NCI-H510A (cell line): Measurements from ENCODE around the gene ALOX12.
"Not testable (repeated sequence)": the region's sequence is repeated elsewhere in the genome, so short reads cannot be mapped to it uniquely, and the experiment has no call there.

Experiments
- DNase-seq: peaks from one replicate; lab custom pipeline; 2025; lab: John Stamatoyannopoulos, UW

Gene ALOX12, protein sequence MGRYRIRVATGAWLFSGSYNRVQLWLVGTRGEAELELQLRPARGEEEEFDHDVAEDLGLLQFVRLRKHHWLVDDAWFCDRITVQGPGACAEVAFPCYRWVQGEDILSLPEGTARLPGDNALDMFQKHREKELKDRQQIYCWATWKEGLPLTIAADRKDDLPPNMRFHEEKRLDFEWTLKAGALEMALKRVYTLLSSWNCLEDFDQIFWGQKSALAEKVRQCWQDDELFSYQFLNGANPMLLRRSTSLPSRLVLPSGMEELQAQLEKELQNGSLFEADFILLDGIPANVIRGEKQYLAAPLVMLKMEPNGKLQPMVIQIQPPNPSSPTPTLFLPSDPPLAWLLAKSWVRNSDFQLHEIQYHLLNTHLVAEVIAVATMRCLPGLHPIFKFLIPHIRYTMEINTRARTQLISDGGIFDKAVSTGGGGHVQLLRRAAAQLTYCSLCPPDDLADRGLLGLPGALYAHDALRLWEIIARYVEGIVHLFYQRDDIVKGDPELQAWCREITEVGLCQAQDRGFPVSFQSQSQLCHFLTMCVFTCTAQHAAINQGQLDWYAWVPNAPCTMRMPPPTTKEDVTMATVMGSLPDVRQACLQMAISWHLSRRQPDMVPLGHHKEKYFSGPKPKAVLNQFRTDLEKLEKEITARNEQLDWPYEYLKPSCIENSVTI

DNA sequence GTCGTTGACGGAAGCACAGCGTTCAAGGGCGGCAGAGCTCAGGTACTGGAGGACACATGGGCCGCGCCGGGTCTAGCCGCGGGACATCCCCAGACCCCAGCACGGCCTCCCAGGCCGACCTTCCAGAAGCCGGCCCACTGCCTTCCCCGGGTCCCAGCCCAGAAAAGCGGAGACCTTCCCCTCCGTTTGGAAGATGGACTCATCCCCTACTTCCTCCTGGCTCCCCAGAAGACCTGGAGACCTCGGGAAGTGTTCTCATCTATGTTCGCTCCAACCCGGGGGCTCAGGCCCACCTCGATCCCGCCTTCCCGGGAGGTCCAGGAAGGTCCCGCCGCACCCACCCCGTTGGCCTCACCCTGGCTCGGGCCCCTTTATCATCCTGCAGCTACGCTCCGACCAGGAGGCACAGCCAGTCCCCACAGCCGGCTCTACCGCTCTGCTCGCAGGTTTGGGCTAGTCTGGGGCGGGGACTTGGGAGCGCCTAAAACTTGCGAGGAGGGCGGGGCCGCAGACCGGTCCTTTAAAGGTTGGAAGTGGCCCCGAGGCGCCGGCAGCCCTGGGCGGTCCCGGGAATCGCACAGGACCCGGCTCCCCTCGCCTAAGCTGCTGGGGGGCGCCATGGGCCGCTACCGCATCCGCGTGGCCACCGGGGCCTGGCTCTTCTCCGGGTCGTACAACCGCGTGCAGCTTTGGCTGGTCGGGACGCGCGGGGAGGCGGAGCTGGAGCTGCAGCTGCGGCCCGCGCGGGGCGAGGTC lies at the start of gene ALOX12:
TSS of gene ALOX12 (plus strand) at position 550 of the 756 bp plus-strand sequence. CDS start at position 619, 69 bp downstream.
- DNase-seq, result no peak

DNA sequence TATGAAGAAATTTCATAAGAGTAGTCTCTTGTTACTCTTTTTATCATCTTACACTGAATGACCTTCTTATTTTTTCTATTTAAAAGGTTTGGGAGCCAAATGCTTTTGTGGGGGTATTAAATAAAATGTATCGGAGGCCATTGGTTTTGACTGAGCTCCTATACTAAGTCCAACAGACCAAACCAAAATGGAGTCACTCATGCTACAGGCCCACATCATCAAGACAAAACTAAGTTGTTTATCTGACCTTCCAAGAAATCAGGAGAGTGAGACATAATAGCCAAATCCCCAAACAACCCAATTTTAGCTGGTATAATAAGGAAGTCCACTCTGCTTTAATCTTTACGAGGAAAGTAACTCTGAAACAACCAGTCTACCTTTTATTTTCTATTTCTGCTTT lies 48.1 kb upstream of the ALOX12 start:
- DNase-seq, result no peak

DNA sequence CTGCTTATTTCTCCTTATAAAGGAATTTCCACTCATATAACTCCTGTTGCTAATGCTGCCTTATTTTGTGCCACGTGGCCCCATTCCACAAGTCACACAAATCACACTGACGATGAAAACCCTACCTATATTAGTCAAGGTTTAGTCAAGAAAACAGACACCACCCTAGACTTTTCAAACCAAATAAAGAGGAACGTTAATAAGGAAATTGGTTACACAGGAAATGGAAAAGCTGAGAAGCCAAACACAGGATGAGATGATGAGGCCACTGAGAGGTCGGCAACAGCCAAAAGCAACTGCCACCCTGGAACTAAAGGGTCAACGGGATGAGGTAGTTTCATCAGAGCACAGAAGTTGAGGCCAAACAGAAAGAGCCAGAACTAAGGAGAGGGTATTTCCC lies 47.3 kb upstream of the ALOX12 start:
- no peak for DNase-seq

DNA sequence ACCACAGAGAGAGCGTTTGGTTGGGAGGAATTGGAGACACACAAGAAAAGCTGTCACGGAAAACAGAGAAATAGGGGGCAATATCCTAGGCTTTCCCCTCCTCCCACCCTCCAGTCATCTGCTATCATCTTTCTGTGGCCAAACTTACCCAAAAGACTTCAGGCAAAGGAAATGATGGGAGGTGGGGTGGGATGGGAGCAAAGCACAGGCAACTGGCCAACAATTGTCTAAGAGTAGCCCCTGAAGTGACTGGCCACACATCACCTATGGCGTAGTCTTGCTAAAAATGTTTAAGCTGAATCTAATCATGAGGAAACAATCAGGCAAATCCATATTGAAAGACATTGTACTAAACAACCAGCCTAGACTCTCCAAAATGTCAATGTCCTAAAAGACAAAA lies 46.9 kb upstream of the ALOX12 start:
- DNase-seq, result no peak

DNA sequence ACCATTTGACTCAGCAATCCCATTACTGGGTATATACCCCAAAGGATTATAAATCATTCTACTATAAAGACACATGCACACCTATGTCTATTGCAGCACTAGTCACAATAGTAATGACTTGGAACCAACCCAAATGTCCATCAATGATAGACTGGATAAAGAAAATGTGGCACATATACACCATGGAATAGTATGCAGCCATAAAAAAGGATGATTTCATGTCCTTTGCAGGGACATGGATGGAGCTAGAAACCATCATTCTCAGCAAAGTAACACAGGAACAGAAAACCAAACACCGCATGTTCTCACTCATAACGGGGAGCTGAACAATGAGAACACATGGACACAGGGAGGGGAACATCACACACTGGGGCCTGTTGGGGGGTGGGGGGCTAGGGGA lies 44.9 kb upstream of the ALOX12 start:
- not testable (repeated sequence) for DNase-seq

DNA sequence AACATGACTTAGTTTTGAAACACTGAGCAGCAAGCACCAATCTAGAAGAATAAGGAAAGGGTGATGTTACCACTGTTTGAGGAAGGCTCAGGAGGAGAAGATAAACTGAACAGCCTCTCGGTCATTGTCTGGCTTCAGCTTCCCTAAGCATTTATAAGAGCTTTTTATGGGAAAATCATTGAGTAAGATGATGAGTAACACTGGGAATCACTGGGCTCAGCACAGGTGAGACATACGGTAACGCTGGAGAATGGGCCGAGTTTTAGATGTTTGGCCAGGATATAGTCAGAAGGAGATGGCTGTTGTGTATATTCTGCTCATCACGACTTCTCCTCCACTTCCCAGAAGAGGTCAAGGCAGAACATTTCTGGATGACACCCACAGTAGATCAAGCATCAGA lies 42.2 kb upstream of the ALOX12 start:
- no peak for DNase-seq

DNA sequence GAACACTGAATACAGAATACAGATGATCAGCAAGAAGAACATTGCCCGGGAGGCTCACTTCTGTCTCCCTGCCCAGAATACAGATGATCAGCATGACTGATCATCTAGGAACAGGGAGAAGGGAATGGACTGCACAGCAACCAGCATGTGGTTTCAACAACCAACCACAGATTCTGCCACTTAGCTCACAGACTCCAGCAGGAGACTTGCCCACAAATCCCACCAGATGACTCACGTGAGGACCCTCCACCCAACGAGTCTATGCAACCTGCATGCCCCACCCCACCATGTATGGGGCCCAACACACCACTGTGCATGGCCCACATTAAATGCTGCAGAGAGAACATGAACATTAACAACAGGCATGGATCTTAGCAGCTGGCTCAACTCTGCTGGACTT lies 36.1 kb upstream of the ALOX12 start:
- no peak for DNase-seq

DNA sequence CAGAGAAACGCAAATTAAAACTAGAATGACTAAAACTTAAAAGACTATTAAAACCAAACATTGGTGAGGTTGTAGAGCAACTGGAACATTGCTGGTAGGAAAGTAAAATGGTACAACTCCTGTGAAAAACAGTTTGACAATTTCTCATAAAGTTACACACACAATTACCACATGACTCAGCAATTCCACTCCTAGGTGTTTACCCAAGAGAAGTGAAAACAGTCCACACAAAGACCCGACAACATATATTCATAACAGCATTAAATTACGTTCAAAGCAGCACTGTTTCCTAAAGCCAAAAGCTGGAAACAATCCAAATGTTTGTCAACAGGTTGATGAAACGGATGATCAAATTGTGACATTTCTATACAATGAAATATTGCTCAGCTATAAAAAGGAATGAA lies 26.5 kb upstream of the ALOX12 start:
- no peak for DNase-seq

DNA sequence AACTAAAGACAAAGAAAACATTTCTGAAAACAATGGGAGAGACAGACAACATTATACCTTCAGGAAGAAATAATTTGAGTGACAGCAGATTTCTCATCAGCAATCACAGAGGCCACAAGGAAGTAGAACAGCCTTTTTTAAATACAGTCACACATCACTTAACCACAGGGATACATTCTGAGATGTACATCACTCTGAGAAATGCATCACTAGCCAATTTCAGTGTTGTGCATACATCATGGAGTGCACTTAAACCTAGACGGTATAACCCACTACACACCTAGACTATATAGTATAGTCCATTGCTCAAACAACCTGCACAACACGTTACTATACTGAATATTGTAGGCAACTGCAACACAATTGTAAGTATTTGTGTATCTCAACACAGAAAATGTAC lies 24.9 kb upstream of the ALOX12 start:
- no peak for DNase-seq

DNA sequence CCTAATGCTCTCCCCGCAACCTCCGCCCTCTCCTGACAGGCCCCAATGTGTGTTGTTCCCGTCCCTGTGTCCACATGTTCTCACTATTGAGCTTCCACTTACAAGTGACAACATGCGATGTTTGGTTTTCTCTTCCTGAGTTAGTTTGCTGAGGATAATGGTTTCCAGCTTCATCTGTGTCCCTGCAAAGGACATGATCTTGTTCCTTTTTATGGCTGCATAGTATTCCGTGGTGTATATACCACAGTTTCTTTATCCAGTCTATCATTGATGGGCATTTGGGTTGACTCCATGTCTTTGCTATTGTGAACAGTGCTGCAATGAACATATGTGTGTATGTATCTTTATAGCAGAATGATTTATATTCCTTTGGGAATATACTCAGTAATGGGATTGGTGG lies 16.4 kb upstream of the ALOX12 start:
- DNase-seq, result not testable (repeated sequence)

DNA sequence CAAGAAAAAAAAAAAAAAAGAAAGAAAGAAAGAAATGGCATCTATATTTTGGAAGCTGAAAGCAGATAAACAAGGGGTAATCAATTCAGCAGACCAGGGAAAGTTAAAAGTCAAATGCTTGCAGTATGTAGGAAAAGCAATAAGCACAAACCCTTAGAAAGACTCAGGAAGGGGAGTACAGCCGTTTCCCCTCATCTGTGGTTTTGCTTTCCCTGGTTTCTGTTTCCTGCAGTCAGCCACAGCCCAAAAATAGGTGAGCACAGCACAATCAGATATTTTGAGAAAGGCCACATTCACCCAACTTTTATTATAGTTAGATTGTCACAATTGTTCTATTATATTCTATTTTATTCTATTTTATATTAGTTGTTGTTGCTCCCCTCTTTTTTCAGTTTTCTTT lies 14.4 kb upstream of the ALOX12 start:
- no peak for DNase-seq

DNA sequence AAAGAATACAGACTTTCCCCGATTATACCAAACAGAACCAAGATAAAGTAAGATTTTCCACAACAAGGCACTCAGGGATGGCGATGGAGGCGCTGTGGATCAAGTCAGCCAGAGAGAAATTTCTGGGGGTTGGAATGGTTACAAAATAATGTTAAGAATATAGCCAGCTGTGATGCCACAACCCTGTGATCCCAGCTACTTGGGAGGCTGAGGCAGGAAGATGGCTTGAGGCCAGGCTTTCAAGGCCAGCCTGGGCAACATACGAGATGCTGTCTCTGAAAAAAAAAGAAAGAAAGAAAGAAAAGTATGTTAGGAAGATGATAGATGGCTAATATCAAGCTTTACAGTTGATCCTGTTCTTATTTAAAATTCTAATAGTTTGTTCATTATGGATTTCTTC lies 10.6 kb upstream of the ALOX12 start:
- DNase-seq, result no peak

DNA sequence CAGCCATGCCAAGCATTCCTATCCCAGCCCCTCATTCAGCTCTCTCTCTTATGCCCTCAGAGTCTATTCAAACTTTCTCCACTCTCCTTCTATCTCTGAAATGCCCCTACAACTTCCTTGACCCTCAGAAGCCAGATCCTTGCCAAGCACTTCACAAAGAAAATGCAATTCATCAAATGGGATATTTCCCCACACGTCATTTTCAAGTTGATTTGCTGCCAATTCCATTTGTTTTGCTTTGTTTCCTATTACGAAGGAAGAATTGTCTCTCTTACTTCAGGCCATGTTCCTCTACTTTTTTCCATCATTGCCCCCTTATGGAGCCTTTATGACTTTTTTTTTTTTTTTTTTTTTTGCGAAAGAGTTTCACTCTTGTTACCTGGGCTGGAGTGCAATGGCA lies 9.2 kb upstream of the ALOX12 start:
- no peak for DNase-seq

DNA sequence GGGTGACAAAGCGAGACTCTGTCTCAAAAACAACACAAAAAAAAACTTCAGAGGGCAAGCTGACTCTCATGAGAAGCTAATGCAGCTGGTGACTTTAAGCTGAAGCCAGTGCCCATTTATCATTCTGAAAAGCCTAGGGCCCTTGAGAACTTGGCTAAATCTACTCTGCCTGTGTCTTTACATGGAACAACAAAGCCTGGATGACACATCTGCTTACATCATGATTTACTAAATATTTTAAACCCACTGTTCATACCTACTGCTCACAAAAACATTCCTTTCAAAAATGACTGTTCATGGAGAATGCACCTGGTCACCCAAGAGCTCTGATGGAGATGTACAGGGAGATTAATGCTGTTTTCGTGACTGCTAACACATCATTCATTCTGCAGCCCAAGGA lies 6.1 kb upstream of the ALOX12 start:
- no peak for DNase-seq

DNA sequence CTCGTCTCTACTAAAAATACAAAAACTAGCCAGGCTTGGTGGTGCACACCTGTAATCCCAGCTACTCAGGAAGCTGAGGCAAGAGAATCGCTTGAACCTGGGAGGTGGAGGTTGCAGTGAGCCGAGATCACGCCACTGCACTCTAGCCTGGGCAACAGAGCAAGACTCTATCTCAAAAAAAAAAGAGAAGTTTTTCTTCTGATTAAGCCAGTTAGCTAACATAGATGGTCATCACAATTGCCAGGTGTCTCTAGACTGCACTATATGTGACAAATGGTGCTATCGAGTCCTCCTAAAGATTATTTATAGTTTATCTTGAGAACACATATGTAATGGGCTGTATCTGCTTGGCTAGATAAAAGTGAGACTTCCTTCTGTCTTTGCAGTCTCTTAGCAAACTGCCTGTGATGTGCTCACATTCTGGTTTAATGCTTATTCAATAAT lies 2.2 kb upstream of the ALOX12 start:
- DNase-seq, result not testable (repeated sequence)

DNA sequence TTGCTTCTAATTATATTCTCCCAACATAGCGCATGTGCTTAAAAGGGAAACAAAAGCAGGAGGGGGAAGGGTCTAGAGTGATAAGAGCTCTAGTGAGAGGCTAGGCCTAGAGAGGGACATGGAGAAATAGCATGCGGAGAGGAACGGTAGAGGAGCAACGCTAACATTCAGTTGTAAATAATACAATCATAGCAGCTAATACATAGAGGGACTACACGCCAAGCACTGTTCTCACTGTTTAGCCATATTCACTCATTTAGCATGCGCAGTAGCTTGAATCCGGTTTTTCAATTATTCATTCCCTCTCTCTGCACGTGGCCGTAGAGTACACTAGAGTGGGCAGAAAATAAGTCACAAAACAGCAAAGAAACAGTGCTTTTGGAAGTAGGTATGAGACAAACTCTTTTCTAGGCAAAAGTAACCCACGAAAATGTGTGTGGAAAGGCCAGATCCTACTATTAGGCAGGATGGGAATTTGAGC lies 1.7 kb upstream of the ALOX12 start:
- DNase-seq, result no peak

DNA sequence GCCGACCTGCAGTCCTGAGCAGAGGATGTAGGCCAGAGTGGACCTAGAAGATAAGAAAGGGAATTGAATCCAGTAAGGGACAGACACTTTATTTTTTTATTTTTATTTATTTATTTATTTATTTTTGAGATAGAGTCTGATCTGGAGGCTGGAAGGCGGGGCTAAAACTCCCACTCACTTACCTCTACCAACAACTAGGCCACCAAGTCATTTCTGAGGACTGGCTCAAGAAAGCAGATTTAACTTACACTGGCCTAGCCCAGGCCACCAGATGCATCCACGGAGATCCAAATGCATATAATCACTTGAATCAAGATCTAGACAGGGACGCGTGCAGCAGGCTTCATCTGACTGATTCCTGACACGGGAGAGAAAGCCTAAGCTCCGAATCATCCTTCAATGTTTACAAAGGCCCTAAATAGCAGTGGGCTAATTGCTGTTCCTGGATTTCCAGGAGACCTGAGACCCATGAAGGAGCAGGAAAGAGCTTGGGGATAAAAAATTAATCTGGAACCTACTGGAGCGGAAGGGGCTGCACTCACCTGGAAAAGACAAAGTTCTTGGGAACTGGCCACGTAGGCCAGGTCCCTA lies 1.1 kb upstream of the ALOX12 start:
- DNase-seq, result no peak

DNA sequence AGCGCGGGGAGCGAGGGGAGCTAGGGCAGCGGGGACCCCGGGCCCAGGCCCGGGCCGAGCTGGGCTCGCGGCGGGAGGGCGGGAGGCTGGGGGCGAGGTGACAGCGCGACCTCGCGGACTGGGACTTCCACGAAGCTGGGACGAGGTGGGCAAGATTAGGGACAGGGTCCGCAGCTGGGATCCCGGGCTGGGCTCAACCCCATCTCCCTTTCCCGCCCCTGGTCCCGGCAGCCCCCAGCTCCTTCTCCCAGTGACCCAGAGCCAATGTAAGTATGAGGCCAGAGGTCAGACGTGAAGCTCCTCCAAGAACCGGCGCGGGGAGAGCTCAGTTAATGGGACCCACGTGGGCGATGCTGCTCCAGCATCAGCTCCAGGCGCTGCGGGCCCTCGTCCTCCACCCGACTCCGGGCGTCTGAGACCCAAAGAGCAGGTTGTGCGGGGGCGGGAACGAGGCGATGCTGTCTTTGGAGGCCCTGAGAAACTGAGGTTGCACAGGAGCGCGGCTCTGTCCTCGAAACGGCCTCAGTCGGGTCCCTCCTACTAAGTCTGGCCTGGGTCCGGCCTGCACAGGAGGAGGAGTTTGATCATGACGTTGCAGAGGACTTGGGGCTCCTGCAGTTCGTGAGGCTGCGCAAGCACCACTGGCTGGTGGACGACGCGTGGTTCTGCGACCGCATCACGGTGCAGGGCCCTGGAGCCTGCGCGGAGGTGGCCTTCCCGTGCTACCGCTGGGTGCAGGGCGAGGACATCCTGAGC lies 585 bp downstream of the ALOX12 start:
- DNase-seq, result no peak

DNA sequence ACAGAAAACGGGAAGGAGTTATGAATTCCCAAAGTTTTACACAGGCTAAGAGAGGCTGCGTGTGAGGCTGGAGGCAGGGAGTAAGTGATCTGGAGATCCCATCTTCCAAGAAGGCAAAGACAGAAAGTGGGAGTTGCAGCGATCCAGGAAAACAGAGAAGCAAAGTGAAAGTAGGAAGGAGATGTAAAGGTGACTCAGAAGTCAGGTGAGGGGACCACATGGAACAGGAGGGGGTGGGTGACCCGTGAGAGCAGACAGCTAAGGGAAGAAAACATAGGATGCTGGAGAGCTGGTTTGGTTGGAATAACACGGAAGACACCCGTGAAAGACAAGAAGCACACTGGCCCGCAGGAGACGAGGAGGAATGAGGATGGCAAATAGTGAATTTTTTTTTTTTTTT lies 1.3 kb downstream of the ALOX12 start:
- DNase-seq, result no peak

DNA sequence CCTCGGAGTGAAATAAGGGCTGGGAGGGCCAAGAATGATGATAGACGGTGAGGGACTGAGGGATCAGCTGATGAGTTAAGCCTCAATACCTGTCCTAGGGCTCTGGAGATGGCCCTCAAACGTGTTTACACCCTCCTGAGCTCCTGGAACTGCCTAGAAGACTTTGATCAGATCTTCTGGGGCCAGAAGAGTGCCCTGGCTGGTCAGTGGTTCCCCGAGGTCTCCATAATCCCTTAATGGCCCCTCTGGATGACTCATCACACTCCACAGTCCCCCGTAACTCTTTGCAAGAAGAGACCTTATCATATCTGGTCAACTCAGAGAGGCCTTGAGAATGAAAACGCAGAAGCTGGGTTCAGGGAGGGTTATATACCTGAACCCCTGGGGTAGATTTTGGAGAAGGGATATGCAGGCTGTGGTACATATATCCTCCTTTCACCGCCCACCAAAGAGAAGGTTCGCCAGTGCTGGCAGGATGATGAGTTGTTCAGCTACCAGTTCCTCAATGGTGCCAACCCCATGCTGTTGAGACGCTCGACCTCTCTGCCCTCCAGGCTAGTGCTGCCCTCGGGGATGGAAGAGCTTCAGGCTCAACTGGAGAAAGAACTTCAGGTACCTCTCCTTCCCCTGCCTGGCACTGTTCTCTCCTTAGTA lies 3.1 kb downstream of the ALOX12 start:
- no peak for DNase-seq

DNA sequence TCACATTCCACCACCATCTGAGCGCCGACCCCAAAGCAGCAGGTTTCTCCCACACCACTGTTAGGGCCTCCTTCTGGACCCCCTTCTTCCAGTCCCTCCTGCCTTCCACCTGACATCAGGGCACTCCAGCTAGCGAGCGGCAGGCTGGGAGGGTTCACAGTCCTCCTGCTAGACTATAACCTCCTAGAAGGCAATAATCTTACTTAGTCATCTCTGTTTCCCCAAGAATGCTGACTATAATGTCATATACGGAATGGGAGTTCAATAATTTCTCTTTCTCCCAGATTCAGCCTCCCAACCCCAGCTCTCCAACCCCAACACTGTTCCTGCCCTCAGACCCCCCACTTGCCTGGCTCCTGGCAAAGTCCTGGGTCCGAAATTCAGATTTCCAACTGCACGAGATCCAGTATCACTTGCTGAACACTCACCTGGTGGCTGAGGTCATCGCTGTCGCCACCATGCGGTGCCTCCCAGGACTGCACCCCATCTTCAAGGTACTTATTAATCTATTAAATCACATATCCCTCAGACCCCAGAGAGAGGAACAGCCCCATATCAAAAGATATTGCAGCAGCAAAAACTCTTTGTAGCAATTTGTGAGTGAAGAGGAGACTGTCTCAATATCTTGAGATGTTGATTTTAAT lies 5.6 kb downstream of the ALOX12 start:
- DNase-seq, result no peak
